ENCODE results near the gene NTRK2.

Gene NTRK2

GRCh38 chr9:84823421-84824271, 154.1 kb downstream of the NTRK2 start:
- Histone ChIP-seq H2AFZ (no peak overlapping the region), H3K4me3 (ENCODE audit: low read depth, low read length) (no peak overlapping the region), H3K4me2 (ENCODE audit: low read length) (no peak overlapping the region), H3K9me3 (ENCODE audit: control insufficient read depth, low read length) (no peaks in the 10 kb centered on the region), H3K27me3 (ENCODE audit: control insufficient read depth, insufficient read depth, low read length) (no peaks in the 10 kb centered on the region), H3K79me2 (no peaks in the 10 kb centered on the region), H3K27ac (no peak overlapping the region), H3K36me3 (ENCODE audit: control insufficient read depth, insufficient read depth, low read length) (no peaks in the 10 kb centered on the region), H3K9ac (no peak overlapping the region), H3K4me1 (no peaks in the 10 kb centered on the region)
- no peak for TF ChIP-seq CTCF (IDR thresholded peaks at IDR 0.05)

- no peaks in the 10 kb centered on the region for H3K9me3 ChIP-seq (ENCODE audit: control insufficient read depth, low read length)
- no peak for TF ChIP-seq CTCF (IDR thresholded peaks at IDR 0.05)
- no peak overlapping the region for H3K9ac ChIP-seq
- no peak overlapping the region for H3K4me2 ChIP-seq (ENCODE audit: low read length)
- no peak overlapping the region for H2AFZ ChIP-seq
- no peak overlapping the region for H3K4me3 ChIP-seq (ENCODE audit: low read depth, low read length)
- no peak overlapping the region for H3K27ac ChIP-seq
- H3K79me2 ChIP-seq: no peaks in the 10 kb centered on the region
- H3K27me3 ChIP-seq (ENCODE audit: control insufficient read depth, insufficient read depth, low read length): no peaks in the 10 kb centered on the region
- no peaks in the 10 kb centered on the region for H3K36me3 ChIP-seq (ENCODE audit: control insufficient read depth, insufficient read depth, low read length)
- H3K4me1 ChIP-seq: peaks cover 2% of the 10 kb centered on the region
Measured at GRCh38 chr9:84827216-84827765, 157.8 kb downstream of the NTRK2 start.

- Histone ChIP-seq H3K36me3 (ENCODE audit: control insufficient read depth, insufficient read depth, low read length) (no peaks in the 10 kb centered on the region), H3K4me3 (ENCODE audit: low read depth, low read length) (no peak overlapping the region), H3K9ac (no peak overlapping the region), H2AFZ (no peak overlapping the region), H3K79me2 (no peaks in the 10 kb centered on the region), H3K27me3 (ENCODE audit: control insufficient read depth, insufficient read depth, low read length) (no peaks in the 10 kb centered on the region), H3K9me3 (ENCODE audit: control insufficient read depth, low read length) (no peaks in the 10 kb centered on the region), H3K4me2 (ENCODE audit: low read length) (no peak overlapping the region), H3K4me1 (peaks cover 2% of the 10 kb centered on the region), H3K27ac (no peak overlapping the region)
- TF ChIP-seq CTCF (IDR thresholded peaks at IDR 0.05): no peak
Measured at GRCh38 chr9:84828046-84828445, 158.5 kb downstream of the NTRK2 start.

GRCh38 chr9:84829471-84829870, 159.9 kb downstream of the NTRK2 start:
- Histone ChIP-seq H3K27me3 (ENCODE audit: control insufficient read depth, insufficient read depth, low read length) (no peaks in the 10 kb centered on the region), H3K4me1 (peaks cover 2% of the 10 kb centered on the region), H3K27ac (no peak overlapping the region), H3K79me2 (no peaks in the 10 kb centered on the region), H3K9me3 (ENCODE audit: control insufficient read depth, low read length) (no peaks in the 10 kb centered on the region), H2AFZ (no peak overlapping the region), H3K4me2 (ENCODE audit: low read length) (no peak overlapping the region), H3K36me3 (ENCODE audit: control insufficient read depth, insufficient read depth, low read length) (no peaks in the 10 kb centered on the region), H3K4me3 (ENCODE audit: low read depth, low read length) (no peak overlapping the region), H3K9ac (no peak overlapping the region)
- no peak for TF ChIP-seq CTCF (IDR thresholded peaks at IDR 0.05)
